ENCODE data around the gene KCNC2.
"Not testable (repeated sequence)": the region's sequence is repeated elsewhere in the genome, so short reads cannot be mapped to it uniquely, and the experiment has no call there.

The KCNC2 gene

DNA sequence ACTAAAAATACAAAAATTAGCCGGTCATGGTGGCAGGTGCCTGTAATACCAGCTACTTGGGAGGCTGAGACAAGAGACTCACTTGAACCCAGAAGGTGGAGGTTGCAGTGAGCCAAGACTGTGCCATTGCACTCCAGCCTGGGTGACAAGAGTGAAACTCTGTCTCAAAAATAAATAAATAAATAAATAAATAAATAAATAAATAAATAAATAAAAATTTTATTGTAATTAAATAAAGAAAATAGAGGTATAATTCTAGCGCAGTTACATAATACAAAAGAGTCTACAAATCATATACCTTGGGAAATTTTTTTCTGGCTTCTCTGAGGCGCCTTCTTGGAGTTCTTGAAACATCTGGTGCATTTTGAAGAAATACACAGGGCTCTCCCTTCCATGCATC lies 23.8 kb downstream of the KCNC2 start:
- not testable (repeated sequence) for H2AFZ ChIP-seq (ENCODE audit: low read depth, low read length); H3K4ac ChIP-seq (ENCODE audit: low read depth in 1 of 2, low read length in 2 of 2); H2BK15ac ChIP-seq (ENCODE audit: low read depth, poor library complexity, severe bottlenecking); H3K4me1 ChIP-seq (ENCODE audit: control insufficient read depth, insufficient read depth, low read depth, low read length); H3K36me3 ChIP-seq (ENCODE audit: control insufficient read depth in 1 of 2, insufficient read depth in 2 of 2, low read depth in 1 of 2, low read length in 2 of 2); H3K14ac ChIP-seq (ENCODE audit: low read length in 2 of 2); H3K4me3 ChIP-seq (ENCODE audit: insufficient read depth in 1 of 2, low read depth in 1 of 2, low read length in 2 of 2); H2AK5ac ChIP-seq (ENCODE audit: low read length, severe bottlenecking); H4K8ac ChIP-seq (ENCODE audit: low read length); H2BK120ac ChIP-seq (ENCODE audit: low read depth, low read length); H3K23ac ChIP-seq (ENCODE audit: low read length in 2 of 2); H3K27me3 ChIP-seq (ENCODE audit: control insufficient read depth in 1 of 2, insufficient read depth in 1 of 2, low read length in 2 of 2); H3K9me3 ChIP-seq (ENCODE audit: control insufficient read depth, low read length); H2BK5ac ChIP-seq (ENCODE audit: low read depth, low read length, poor library complexity, severe bottlenecking); H3K4me2 ChIP-seq (ENCODE audit: low read length, poor library complexity, severe bottlenecking); H2BK12ac ChIP-seq (ENCODE audit: low read length in 2 of 2); H3K18ac ChIP-seq (ENCODE audit: low read depth in 1 of 2, low read length in 2 of 2); DNase-seq; H4K91ac ChIP-seq (ENCODE audit: low read length); H3K27ac ChIP-seq (ENCODE audit: low read length, poor library complexity, severe bottlenecking); H3K9ac ChIP-seq (ENCODE audit: low read length); H3K79me1 ChIP-seq (replicated peaks; ENCODE audit: low read length, poor library complexity, severe bottlenecking)
- 88% methylated on average over 3 of the region's 3 CpGs for WGBS

GRCh38 chr12:75184516-75184915 lies 25.1 kb downstream of the KCNC2 start:
- no peaks in the 10 kb centered on the region for H3K36me3 ChIP-seq (ENCODE audit: control insufficient read depth in 1 of 2, insufficient read depth in 2 of 2, low read depth in 1 of 2, low read length in 2 of 2)
- H4K8ac ChIP-seq (ENCODE audit: low read length) = no peak overlapping the region
- no peaks in the 10 kb centered on the region for H3K27me3 ChIP-seq (ENCODE audit: control insufficient read depth in 1 of 2, insufficient read depth in 1 of 2, low read length in 2 of 2)
- no peak overlapping the region for H2BK5ac ChIP-seq (ENCODE audit: low read depth, low read length, poor library complexity, severe bottlenecking)
- no peak overlapping the region for H2BK15ac ChIP-seq (ENCODE audit: low read depth, poor library complexity, severe bottlenecking)
- H2BK12ac ChIP-seq (ENCODE audit: low read length in 2 of 2) = no peak overlapping the region
- no peak overlapping the region for H4K91ac ChIP-seq (ENCODE audit: low read length)
- H3K14ac ChIP-seq (ENCODE audit: low read length in 2 of 2) = no peak overlapping the region
- H3K4me2 ChIP-seq (ENCODE audit: low read length, poor library complexity, severe bottlenecking) = no peak overlapping the region
- no peak overlapping the region for H3K18ac ChIP-seq (ENCODE audit: low read depth in 1 of 2, low read length in 2 of 2)
- no peak overlapping the region for H3K23ac ChIP-seq (ENCODE audit: low read length in 2 of 2)
- H3K4ac ChIP-seq (ENCODE audit: low read depth in 1 of 2, low read length in 2 of 2) = no peak overlapping the region
- H3K4me3 ChIP-seq (ENCODE audit: insufficient read depth in 1 of 2, low read depth in 1 of 2, low read length in 2 of 2) = no peak overlapping the region
- no peak for DNase-seq
- H2AK5ac ChIP-seq (ENCODE audit: low read length, severe bottlenecking) = no peak overlapping the region
- H2BK120ac ChIP-seq (ENCODE audit: low read depth, low read length) = no peak overlapping the region
- H3K79me1 ChIP-seq (replicated peaks; ENCODE audit: low read length, poor library complexity, severe bottlenecking) = no peaks in the 10 kb centered on the region
- H3K9ac ChIP-seq (ENCODE audit: low read length) = no peak overlapping the region
- H3K4me1 ChIP-seq (ENCODE audit: control insufficient read depth, insufficient read depth, low read depth, low read length) = no peaks in the 10 kb centered on the region
- no peak overlapping the region for H2AFZ ChIP-seq (ENCODE audit: low read depth, low read length)
- H3K9me3 ChIP-seq (ENCODE audit: control insufficient read depth, low read length) = no peaks in the 10 kb centered on the region
- no peak overlapping the region for H3K27ac ChIP-seq (ENCODE audit: low read length, poor library complexity, severe bottlenecking)

GRCh38 chr12:75183967-75184366 lies 25.7 kb downstream of the KCNC2 start:
- Histone ChIP-seq H3K79me1 (replicated peaks; ENCODE audit: low read length, poor library complexity, severe bottlenecking) (no peaks in the 10 kb centered on the region), H2BK15ac (ENCODE audit: low read depth, poor library complexity, severe bottlenecking) (no peak overlapping the region), H3K4me1 (ENCODE audit: control insufficient read depth, insufficient read depth, low read depth, low read length) (no peaks in the 10 kb centered on the region), H2BK5ac (ENCODE audit: low read depth, low read length, poor library complexity, severe bottlenecking) (no peak overlapping the region), H3K14ac (ENCODE audit: low read length in 2 of 2) (no peak overlapping the region), H2BK120ac (ENCODE audit: low read depth, low read length) (no peak overlapping the region), H3K27ac (ENCODE audit: low read length, poor library complexity, severe bottlenecking) (no peak overlapping the region), H3K4me2 (ENCODE audit: low read length, poor library complexity, severe bottlenecking) (no peak overlapping the region), H3K36me3 (ENCODE audit: control insufficient read depth in 1 of 2, insufficient read depth in 2 of 2, low read depth in 1 of 2, low read length in 2 of 2) (no peaks in the 10 kb centered on the region), H3K23ac (ENCODE audit: low read length in 2 of 2) (no peak overlapping the region), H3K4me3 (ENCODE audit: insufficient read depth in 1 of 2, low read depth in 1 of 2, low read length in 2 of 2) (no peak overlapping the region), H4K8ac (ENCODE audit: low read length) (no peak overlapping the region), H2BK12ac (ENCODE audit: low read length in 2 of 2) (no peak overlapping the region), H2AK5ac (ENCODE audit: low read length, severe bottlenecking) (no peak overlapping the region), H2AFZ (ENCODE audit: low read depth, low read length) (no peak overlapping the region), H3K27me3 (ENCODE audit: control insufficient read depth in 1 of 2, insufficient read depth in 1 of 2, low read length in 2 of 2) (no peaks in the 10 kb centered on the region), H3K9me3 (ENCODE audit: control insufficient read depth, low read length) (no peaks in the 10 kb centered on the region), H4K91ac (ENCODE audit: low read length) (no peak overlapping the region), H3K18ac (ENCODE audit: low read depth in 1 of 2, low read length in 2 of 2) (no peak overlapping the region), H3K4ac (ENCODE audit: low read depth in 1 of 2, low read length in 2 of 2) (no peak overlapping the region), H3K9ac (ENCODE audit: low read length) (no peak overlapping the region)
- WGBS = no CpG with 5 or more reads among the region's 4 CpGs
- DNase-seq = no peak

DNA sequence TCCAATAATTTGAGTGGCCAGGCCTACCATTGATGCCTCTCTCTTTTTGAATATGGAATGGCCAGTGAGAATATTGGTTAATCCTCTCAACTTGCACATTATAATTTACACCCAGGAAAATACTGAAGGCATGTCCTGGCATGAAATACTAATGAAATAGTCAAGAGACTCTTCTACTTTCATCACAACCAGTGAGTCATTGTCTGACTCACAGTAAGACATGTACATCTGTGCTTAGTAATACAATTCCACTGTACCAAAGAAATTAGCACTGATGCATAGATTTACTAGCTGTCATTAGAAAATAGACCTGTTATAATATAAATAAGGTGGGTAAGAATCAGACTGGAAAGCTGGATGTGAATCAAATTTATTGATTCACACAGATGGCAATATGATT lies 31.6 kb downstream of the KCNC2 start:
- no peak overlapping the region for H3K14ac ChIP-seq (ENCODE audit: low read length in 2 of 2)

More for the DNA sequence above, 31.6 kb downstream of the KCNC2 start:
- Histone ChIP-seq H3K4me3 (ENCODE audit: insufficient read depth in 1 of 2, low read depth in 1 of 2, low read length in 2 of 2) (no peak overlapping the region), H3K18ac (ENCODE audit: low read depth in 1 of 2, low read length in 2 of 2) (no peak overlapping the region), H3K4me2 (ENCODE audit: low read length, poor library complexity, severe bottlenecking) (no peak overlapping the region), H2BK5ac (ENCODE audit: low read depth, low read length, poor library complexity, severe bottlenecking) (no peak overlapping the region), H4K8ac (ENCODE audit: low read length) (no peak overlapping the region), H3K36me3 (ENCODE audit: control insufficient read depth in 1 of 2, insufficient read depth in 2 of 2, low read depth in 1 of 2, low read length in 2 of 2) (no peaks in the 10 kb centered on the region), H3K4ac (ENCODE audit: low read depth in 1 of 2, low read length in 2 of 2) (no peak overlapping the region), H2AFZ (ENCODE audit: low read depth, low read length) (no peak overlapping the region), H3K27ac (ENCODE audit: low read length, poor library complexity, severe bottlenecking) (peak overlapping the region; percentile 86), H3K9me3 (ENCODE audit: control insufficient read depth, low read length) (no peaks in the 10 kb centered on the region), H3K27me3 (ENCODE audit: control insufficient read depth in 1 of 2, insufficient read depth in 1 of 2, low read length in 2 of 2) (no peaks in the 10 kb centered on the region), H4K91ac (ENCODE audit: low read length) (no peak overlapping the region), H3K4me1 (ENCODE audit: control insufficient read depth, insufficient read depth, low read depth, low read length) (no peaks in the 10 kb centered on the region), H2BK15ac (ENCODE audit: low read depth, poor library complexity, severe bottlenecking) (no peak overlapping the region), H2BK12ac (ENCODE audit: low read length in 2 of 2) (no peak overlapping the region), H2AK5ac (ENCODE audit: low read length, severe bottlenecking) (no peak overlapping the region), H3K23ac (ENCODE audit: low read length in 2 of 2) (no peak overlapping the region), H2BK120ac (ENCODE audit: low read depth, low read length) (no peak overlapping the region), H3K9ac (ENCODE audit: low read length) (peak overlapping the region; percentile 80), H3K79me1 (replicated peaks; ENCODE audit: low read length, poor library complexity, severe bottlenecking) (no peaks in the 10 kb centered on the region)
- peak; percentile 93 for DNase-seq

Data from mesenchymal stem cell (in vitro differentiated cells and primary cell).